GM19099 (cell line): ENCODE data around the gene TSEN34.

ENCODE experiments used
- POLR2A ChIP-seq: IDR thresholded peaks from 3 replicates; pipeline ENCODE4 v1.6.1; 2011; ENCODE audit warnings: low read depth; ENCODE audit not compliant: insufficient read length; ENCODE audit errors: extremely low read depth

TSEN34 gene

GRCh38 chr19:54156490-54156889 is 34.6 kb upstream of the TSEN34 start:
- TF ChIP-seq POLR2A: no peak

GRCh38 chr19:54156953-54157352 is 34.2 kb upstream of the TSEN34 start:
- no peak for TF ChIP-seq POLR2A

GRCh38 chr19:54158812-54159351 is 32.2 kb upstream of the TSEN34 start:
- no peak for TF ChIP-seq POLR2A

- peak; percentile 88 for TF ChIP-seq POLR2A
Observed at GRCh38 chr19:54159352-54160181, 31.5 kb upstream of the TSEN34 start, which contains the start of gene LENG1. Gene LENG1, minus strand, starts transcription at chr19:54159721. Its CDS starts 26 bp downstream, at chr19:54159695.

GRCh38 chr19:54160182-54160811 is 30.8 kb upstream of the TSEN34 start:
- TF ChIP-seq POLR2A: no peak

- TF ChIP-seq POLR2A: no peak
Observed at GRCh38 chr19:54160854-54161253, 30.3 kb upstream of the TSEN34 start.

- no peak for TF ChIP-seq POLR2A
Observed at GRCh38 chr19:54162241-54162805, 28.8 kb upstream of the TSEN34 start.

- no peak for TF ChIP-seq POLR2A
Observed at GRCh38 chr19:54162884-54163283, 28.2 kb upstream of the TSEN34 start.

GRCh38 chr19:54164369-54165068 is 26.6 kb upstream of the TSEN34 start:
- TF ChIP-seq POLR2A: no peak

GRCh38 chr19:54165222-54165621 is 25.9 kb upstream of the TSEN34 start:
- TF ChIP-seq POLR2A: no peak

GRCh38 chr19:54168174-54168917 is 22.8 kb upstream of the TSEN34 start:
- TF ChIP-seq POLR2A: no peak

- no peak for TF ChIP-seq POLR2A
Observed at GRCh38 chr19:54169149-54169740, 21.9 kb upstream of the TSEN34 start.

- no peak for TF ChIP-seq POLR2A
Observed at GRCh38 chr19:54172471-54173358, 18.4 kb upstream of the TSEN34 start, which contains the start of gene TMC4. Gene TMC4, minus strand, starts transcription at chr19:54173160. Its CDS starts 43 bp downstream, at chr19:54173117.
